HFF-Myc (cell line): ENCODE results near the gene KLHL11.
A peak's percentile ranks its signal among the peaks of the same experiment; 100 is the strongest.

ENCODE experiments used
- DNase-seq: peaks from one replicate; pipeline ENCODE4 v3.0.0-alpha.2; 2011; ENCODE audit warnings: low read depth; ENCODE audit errors: extremely low read depth
- H3K4me3 ChIP-seq: replicated peaks from 2 replicates; pipeline ENCODE4 v1.5.1; 2011; ENCODE audit warnings: low read depth, mild to moderate bottlenecking, control low read depth, low read length
- TF ChIP-seq, protein P1 (sequence below): IDR thresholded peaks from 2 replicates; pipeline ENCODE4 v1.5.1; 2012; ENCODE audit warnings: mild to moderate bottlenecking, low read depth, low read length, control low read depth; ENCODE audit errors: missing control alignments

KLHL11 gene, protein sequence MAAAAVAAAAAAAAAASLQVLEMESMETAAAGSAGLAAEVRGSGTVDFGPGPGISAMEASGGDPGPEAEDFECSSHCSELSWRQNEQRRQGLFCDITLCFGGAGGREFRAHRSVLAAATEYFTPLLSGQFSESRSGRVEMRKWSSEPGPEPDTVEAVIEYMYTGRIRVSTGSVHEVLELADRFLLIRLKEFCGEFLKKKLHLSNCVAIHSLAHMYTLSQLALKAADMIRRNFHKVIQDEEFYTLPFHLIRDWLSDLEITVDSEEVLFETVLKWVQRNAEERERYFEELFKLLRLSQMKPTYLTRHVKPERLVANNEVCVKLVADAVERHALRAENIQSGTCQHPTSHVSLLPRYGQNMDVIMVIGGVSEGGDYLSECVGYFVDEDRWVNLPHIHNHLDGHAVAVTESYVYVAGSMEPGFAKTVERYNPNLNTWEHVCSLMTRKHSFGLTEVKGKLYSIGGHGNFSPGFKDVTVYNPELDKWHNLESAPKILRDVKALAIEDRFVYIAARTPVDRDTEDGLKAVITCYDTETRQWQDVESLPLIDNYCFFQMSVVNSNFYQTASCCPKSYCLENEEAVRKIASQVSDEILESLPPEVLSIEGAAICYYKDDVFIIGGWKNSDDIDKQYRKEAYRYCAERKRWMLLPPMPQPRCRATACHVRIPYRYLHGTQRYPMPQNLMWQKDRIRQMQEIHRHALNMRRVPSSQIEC

DNA sequence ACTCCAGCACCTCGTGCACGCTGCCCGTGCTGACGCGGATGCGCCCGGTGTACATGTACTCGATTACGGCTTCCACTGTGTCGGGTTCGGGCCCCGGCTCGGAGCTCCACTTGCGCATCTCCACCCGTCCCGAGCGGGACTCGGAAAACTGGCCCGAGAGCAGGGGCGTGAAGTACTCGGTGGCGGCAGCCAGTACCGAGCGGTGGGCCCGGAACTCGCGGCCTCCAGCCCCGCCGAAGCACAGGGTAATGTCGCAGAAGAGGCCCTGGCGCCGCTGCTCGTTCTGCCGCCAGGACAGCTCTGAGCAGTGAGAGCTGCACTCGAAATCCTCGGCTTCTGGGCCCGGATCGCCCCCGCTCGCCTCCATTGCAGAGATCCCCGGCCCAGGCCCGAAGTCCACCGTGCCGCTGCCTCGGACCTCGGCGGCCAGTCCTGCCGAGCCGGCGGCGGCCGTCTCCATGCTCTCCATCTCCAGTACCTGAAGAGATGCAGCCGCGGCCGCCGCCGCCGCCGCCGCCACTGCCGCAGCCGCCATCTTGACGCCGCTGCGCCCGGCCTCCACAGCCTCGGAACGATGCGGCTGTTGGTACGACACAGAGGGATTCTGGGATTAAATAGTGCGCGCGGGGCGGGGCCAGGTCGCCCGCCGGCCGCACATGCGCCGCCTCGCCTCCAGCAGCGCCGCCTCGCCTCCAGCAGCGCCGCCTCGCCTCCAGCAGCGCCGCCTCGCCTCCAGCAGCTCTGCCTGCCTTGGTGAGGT is at the start of gene KLHL11:
KLHL11 (minus strand) TSS at position 588 of the 760 bp plus-strand sequence; CDS start at position 535, 53 bp downstream.
- DNase-seq, result peak; percentile 67
- TF ChIP-seq, protein P1, sequence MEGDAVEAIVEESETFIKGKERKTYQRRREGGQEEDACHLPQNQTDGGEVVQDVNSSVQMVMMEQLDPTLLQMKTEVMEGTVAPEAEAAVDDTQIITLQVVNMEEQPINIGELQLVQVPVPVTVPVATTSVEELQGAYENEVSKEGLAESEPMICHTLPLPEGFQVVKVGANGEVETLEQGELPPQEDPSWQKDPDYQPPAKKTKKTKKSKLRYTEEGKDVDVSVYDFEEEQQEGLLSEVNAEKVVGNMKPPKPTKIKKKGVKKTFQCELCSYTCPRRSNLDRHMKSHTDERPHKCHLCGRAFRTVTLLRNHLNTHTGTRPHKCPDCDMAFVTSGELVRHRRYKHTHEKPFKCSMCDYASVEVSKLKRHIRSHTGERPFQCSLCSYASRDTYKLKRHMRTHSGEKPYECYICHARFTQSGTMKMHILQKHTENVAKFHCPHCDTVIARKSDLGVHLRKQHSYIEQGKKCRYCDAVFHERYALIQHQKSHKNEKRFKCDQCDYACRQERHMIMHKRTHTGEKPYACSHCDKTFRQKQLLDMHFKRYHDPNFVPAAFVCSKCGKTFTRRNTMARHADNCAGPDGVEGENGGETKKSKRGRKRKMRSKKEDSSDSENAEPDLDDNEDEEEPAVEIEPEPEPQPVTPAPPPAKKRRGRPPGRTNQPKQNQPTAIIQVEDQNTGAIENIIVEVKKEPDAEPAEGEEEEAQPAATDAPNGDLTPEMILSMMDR, result no peak

DNA sequence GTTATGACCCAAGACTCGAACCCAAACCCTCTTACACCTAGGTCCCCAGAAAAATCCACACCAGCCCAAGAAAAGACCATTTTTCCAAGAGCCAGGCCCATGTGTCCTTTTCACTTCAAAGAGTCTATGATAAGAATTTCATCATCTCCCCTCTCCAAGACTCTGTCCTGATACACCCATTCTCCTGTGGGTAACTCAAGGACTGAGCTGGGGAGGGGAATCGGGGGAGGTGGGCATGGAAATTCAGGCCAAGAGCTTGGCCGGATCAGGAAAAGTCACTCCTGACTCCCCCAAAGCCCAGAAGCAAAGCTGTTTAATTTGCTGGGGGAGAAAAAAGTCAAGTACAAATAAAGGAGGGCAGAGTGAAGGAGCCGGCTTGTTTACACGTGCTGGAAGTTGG is 49.8 kb upstream of the KLHL11 start:
- no peak for DNase-seq
- no peak overlapping the region for H3K4me3 ChIP-seq
- TF ChIP-seq, protein P1, result no peak

More for the DNA sequence above, at the start of gene KLHL11:
- peak within 1 kb of the TSS; percentile 92 for H3K4me3 ChIP-seq

DNA sequence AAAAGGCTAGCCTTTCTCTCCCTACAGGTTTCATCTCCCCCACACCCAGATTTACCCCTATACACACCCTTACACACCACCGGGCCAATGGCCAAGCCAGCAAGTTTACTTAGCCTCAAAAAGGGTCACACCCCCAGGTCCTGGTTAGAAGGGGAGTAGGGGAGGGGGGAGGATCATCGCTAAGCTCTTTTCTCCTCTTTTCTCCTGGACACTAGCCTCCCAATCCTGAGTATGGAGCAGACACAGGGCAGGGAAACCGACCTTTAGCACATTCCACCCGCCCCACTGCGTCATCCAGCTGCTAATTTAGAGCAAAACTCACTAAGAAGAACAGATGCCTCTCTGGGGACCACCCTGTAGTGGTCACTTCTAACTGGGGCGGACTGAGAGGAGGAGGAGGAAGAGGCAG is 49.1 kb upstream of the KLHL11 start:
- TF ChIP-seq, protein P1, result no peak
- no peak overlapping the region for H3K4me3 ChIP-seq
- no peak for DNase-seq

DNA sequence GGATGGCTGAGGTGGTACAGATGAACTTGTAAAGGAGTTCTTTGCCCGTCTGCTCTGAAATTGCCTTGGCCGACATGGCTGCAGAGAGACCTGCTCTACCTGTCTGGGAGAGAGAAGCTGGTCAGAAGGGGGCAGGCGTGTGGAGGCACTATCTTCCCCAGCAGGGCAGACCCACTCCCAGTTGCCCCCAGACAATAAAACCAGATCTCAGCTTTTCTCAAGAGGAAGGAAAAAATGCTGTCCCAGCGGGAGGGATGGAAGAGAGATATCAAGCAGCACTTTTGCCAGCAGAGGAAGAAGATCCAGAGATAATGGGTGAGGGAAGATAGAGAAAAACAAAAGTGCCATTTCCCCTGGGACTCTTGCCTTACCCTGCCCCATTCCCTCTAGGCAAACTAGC is 48.6 kb upstream of the KLHL11 start:
- no peak for DNase-seq
- H3K4me3 ChIP-seq, result no peak overlapping the region
- TF ChIP-seq, protein P1, result no peak

DNA sequence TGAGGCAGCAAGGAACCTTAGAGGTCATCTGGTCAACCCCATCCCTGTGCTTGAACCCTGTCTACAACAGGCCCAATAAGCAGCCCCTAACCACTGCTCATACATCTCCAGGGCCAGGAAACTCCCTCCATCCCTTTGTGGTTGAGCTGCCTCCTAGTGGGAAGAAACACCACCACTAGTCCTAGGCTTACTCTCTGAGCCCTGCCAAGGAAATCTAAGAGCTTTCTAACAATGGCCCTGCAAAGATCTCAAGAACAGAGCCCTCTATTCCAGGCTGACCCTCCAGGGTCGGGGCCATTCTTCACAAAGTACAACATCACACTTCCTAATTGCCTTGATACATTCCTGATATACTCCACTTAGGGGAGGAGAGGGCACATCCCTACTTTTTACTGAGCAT is 47.7 kb upstream of the KLHL11 start:
- TF ChIP-seq, protein P1, result no peak
- DNase-seq, result no peak
- no peak overlapping the region for H3K4me3 ChIP-seq

DNA sequence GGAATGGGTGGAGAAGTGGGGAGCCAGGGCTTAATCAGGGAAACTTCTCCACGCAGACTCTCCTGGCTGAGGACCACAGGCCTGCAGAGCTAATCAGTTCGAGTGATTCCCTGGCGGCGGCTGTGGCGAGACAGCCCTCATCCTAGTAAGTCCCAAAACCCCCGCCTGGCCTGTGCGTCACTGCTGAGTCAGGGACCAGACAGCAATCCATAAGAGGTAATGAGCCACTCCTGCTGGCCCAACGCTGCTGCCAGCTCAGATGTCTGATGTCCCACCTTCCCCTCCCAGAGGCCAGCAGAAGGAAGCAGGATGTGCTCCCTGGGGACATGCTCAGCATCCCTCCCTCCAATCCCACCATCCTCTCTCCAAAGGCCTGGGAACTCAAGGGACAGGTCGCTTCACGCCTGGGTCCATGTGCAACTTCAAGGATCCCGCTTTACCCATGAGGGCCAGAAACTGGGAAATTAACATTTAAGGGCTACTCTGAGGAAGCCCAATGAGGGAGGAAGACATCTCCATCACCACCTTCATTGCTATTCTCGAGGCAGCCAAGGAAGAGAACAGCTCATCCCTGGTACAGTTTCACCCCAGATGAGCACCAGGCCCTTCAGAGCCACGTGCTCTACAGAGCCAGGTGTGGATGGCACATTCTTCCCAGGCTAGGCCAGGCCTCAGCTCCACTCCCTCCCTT is 45.6 kb upstream of the KLHL11 start:
- TF ChIP-seq, protein P1, result no peak
- peak; percentile 71 for DNase-seq
- no peak overlapping the region for H3K4me3 ChIP-seq
